Purkinje cell (primary cell): Measurements from ENCODE around the gene RPS6KB1. TPM values are rescaled to one million over a fixed set of nuclear protein-coding genes. Genes with fewer than 3 reads are reported as not detected.

Experiments used
- polyA plus RNA-seq: library from polyadenylated mRNA; unstranded; fragments of >200 nt; fragmentation: Nextera tagmentation; gene quantifications from 2 replicates; pipeline ENCODE4 v1.2.1, GENCODE V29; 2014

The RPS6KB1 gene
- 31.9 and 46.1 TPM in 2 replicates for polyA plus RNA-seq

DNA sequence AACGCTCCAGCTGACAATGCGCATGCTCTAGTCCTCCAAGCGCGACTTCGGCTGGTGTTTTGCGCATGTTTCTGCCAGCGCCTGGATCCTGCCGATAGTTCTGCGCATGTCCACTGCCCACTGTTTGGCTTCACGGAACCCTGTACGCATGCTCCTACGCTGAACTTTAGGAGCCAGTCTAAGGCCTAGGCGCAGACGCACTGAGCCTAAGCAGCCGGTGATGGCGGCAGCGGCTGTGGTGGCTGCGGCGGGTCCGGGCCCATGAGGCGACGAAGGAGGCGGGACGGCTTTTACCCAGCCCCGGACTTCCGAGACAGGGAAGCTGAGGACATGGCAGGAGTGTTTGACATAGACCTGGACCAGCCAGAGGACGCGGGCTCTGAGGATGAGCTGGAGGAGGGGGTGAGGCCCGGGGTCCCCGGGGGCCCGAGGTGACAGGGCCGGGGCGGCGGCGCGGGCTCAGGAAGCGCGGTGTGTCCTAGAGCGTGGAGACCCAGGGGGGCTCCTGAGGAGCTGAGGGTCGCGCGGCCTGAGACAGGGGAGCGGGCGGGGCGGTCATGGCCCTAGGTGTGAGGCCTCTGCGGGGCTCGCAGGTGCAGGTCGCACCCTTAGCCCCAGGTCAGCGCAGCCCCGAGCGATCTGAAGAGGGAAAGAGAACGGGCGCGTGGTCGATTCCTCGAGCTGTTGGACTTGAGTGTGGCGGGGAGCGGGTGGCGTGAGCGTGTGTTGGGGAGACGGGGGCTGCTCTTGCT lies at the start of gene RPS6KB1, which contains the start of gene TUBD1:
Gene RPS6KB1, plus strand, starts transcription at position 198 of the 752 bp plus-strand sequence. Its CDS starts 64 bp downstream, at position 262.
Gene TUBD1, minus strand, starts transcription at position 20 of the 752 bp plus-strand sequence. CDS start 1,941 bp downstream, outside the sequence.

DNA sequence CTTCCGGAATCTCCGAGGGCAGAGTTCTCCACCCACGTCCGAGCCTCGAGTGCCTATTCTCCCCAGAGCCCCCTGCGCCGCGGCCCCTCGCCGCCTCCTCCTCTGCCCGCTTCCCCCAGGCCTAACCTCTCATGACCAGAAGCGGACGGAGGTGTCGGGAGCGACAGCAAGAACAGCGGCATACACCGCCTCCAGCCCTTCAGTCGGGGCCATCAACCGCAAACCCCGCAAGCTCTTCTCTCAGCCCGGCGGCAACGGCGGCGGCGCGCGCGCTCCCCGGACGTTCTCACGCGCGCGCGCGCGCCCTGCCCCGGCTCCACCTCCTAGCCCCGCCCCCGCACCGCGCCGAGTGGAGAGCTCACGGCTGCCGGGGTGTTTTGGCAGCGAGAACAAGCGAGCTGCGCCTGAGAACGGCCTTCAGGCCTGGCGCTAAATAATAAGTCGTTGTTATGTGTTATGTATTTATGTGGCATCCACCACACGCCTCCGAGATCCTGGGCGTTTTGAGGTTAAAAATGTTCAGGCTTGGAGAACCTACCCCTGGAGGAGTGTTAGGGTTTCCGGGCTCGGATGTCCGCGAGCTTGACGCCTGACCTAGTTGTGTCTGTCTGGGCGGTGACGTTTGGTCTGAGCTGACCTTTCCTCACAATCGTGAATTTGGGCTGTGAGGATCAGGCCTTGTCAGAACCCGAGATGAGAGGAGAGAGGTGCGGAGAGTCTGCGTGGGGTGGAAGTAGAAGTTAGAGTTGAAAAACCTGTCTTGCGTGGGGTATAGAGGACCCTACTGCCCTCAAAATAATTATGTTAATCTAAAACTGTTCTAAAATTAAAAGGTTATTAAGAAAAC lies 71.8 kb downstream of the RPS6KB1 start, which contains the start of gene RNFT1:
Gene RNFT1, minus strand, starts transcription at position 259 of the 847 bp plus-strand sequence. Its CDS starts 77 bp downstream, at position 182.

Other genes with a start within 250 kb of the RPS6KB1 start
- 59.4 and 83.3 TPM in 2 replicates for gene PTRH2, start 185.7 kb upstream of the RPS6KB1 start, polyA plus RNA-seq
- 127 and 195 TPM in 2 replicates for gene VMP1, start 185.5 kb upstream of the RPS6KB1 start, polyA plus RNA-seq
- 10.7 and 11.7 TPM in 2 replicates for gene TUBD1, start 178 bp upstream of the RPS6KB1 start, polyA plus RNA-seq
- 12.6 and 22.1 TPM in 2 replicates for gene RNFT1, start 71.6 kb downstream of the RPS6KB1 start, polyA plus RNA-seq
- 7.4 and 16.2 TPM in 2 replicates for gene HEATR6, start 185.8 kb downstream of the RPS6KB1 start, polyA plus RNA-seq